Heart left ventricle (tissue), 16 donors: Measurements from ENCODE around the gene PCSK4. TPM values are rescaled to one million over a fixed set of nuclear protein-coding genes. Genes with fewer than 3 reads are reported as not detected.
A peak's percentile ranks its signal among the peaks of the same experiment; 100 is the strongest.

Source experiments
- ATAC-seq, 4 donors: fragments of 200-7000 bp; cut with Tn5 transposase; one replicate each; pipeline ENCODE4 v1.9.1; 2020 to 2022; ENCODE audit warnings: moderate library complexity in 4 of 4, mild to moderate bottlenecking in 3 of 4, moderate number of reproducible peaks in 1 of 4
- DNase-seq, 5 donors: peaks; one replicate each; pipeline ENCODE4 v3.0.0-alpha.2; 2020
- H3K27ac ChIP-seq, 12 donors: fragments of 200-600 bp; sonication (generic) in 4 of 12; one replicate each; pipeline versions ENCODE4 v1.5.0 to v1.8.0; 2016 to 2022; ENCODE audit warnings: mild to moderate bottlenecking in 2 of 12
- H3K27me3 ChIP-seq, 9 donors: fragments of 200-600 bp; sonication (generic) in 2 of 9; one replicate each; pipeline versions ENCODE4 v1.5.1 to v1.8.0; 2016 to 2022; ENCODE audit warnings: mild to moderate bottlenecking in 3 of 9
- H3K36me3 ChIP-seq, 9 donors: fragments of 200-600 bp; sonication (generic) in 2 of 9; one replicate each; pipeline versions ENCODE4 v1.5.0 to v1.8.0; 2018 to 2022; ENCODE audit warnings: mild to moderate bottlenecking in 2 of 9
- H3K4me1 ChIP-seq, 12 donors: fragments of 200-600 bp; sonication (generic) in 4 of 12; one replicate each; pipeline versions ENCODE4 v1.5.0 to v1.8.0; 2016 to 2022; ENCODE audit warnings: mild to moderate bottlenecking in 3 of 12
- H3K4me3 ChIP-seq, 12 donors: fragments of 200-600 bp; sonication (generic) in 4 of 12; one replicate each; pipeline versions ENCODE4 v1.5.0 to v1.8.0; 2017 to 2022; ENCODE audit warnings: mild to moderate bottlenecking in 9 of 12, moderate library complexity in 4 of 12
- H3K9me3 ChIP-seq, 12 donors: fragments of 200-600 bp; sonication (generic) in 4 of 12; one replicate each; pipeline versions ENCODE4 v1.5.0 to v1.8.0; 2016 to 2022; ENCODE audit warnings: mild to moderate bottlenecking in 1 of 12
- POLR2A ChIP-seq, 2 donors: fragments of 450-650 bp; IDR thresholded peaks; one replicate each; pipeline ENCODE4 v1.6.1; 2017; ENCODE audit warnings: antibody characterized with exemption in 2 of 2, mild to moderate bottlenecking in 2 of 2, moderate library complexity in 2 of 2
- WGBS, 4 donors: extraction: QIAGEN DNeasy Blood & Tissue Kit in 2 of 4; methylation state at CpG; one replicate each; pipeline versions ENCODE4 v1.1.5 to v1.1.7; 2013 to 2018; 5-methylcytosine and 5-hydroxymethylcytosine counted together
- intact Hi-C, 10 donors: fragments of 100-400 bp; cut with DNase I; formaldehyde crosslinking; loops; one replicate each; pipeline versions ENCODE4 v1.11.1 to v1.14.2; 2022
- polyA plus RNA-seq, 2 donors: library from polyadenylated mRNA; stranded (reverse); fragments of 200-250 nt; gene quantifications; one replicate each; pipeline ENCODE4 v1.2.3, GENCODE V29; 2013
- total RNA-seq, 9 donors: library from RNA; depleted of rRNA in 2 of 9; stranded (reverse); fragments of >200 nt in 2 of 9; fragmentation: NEBNext Ultra II Directional in 3 of 9; extraction: Animal tissue kit (Norgen Biotek cat#: 25700) in 3 of 9; gene quantifications; one replicate each; pipeline versions ENCODE4 v1.1.0 to v1.2.4, GENCODE V29; 2016 to 2023
- TF ChIP-seq, protein P1 (sequence below), 12 donors: fragments of 200-600 bp; sonication (generic) in 4 of 12; IDR thresholded peaks; one replicate each; pipeline versions ENCODE4 v1.5.0 to v1.8.0; 2018 to 2022; ENCODE audit warnings: antibody characterized with exemption in 12 of 12, mild to moderate bottlenecking in 5 of 12
- donor health status: ischemic (EF 13 %, LVEDD 7.1; RV severe dilation, severe dysfunction).
- donor health status: healthy with polysubstance abuse.
- donor health status: DM: no; HTN: yes; CAD: no.
- donor health status: DM: no; HTN: no; CAD: no.
- donor health status: ischemic (EF 25% LVEDD 6.9; RV normal size, moderate dysfunction).
- donor health status: ischemic (EF 25% LVEDD 5.7; RV mildly dilated, moderate dysfunction).
- donor health status: healthy.
- donor health status: DM: yes; HTN: yes; CAD: no.
- donor health status: ischemic (EF 35%, LVEDD 5.7; RV mildly dilated, moderate dysfunction).
- donor health status: nonischemic (EF 11% LVEDD 7.7; RV severe dilation, severe dysfunction).
- donor health status: DM: yes; HTN: yes; CAD: no.
- donor health status: PGD.
- donor health status: ischemic (EF 29% LVEDD 5.4; RV normal size, mild dysfunction).
- donor health status: nonischemic (EF 23%, LVEDD 6.1; RV moderate dilation, normal function).

Gene PCSK4
- total and polyA plus RNA-seq, 11 donors = 0.31 to 1.9 (median 1.2) TPM

DNA sequence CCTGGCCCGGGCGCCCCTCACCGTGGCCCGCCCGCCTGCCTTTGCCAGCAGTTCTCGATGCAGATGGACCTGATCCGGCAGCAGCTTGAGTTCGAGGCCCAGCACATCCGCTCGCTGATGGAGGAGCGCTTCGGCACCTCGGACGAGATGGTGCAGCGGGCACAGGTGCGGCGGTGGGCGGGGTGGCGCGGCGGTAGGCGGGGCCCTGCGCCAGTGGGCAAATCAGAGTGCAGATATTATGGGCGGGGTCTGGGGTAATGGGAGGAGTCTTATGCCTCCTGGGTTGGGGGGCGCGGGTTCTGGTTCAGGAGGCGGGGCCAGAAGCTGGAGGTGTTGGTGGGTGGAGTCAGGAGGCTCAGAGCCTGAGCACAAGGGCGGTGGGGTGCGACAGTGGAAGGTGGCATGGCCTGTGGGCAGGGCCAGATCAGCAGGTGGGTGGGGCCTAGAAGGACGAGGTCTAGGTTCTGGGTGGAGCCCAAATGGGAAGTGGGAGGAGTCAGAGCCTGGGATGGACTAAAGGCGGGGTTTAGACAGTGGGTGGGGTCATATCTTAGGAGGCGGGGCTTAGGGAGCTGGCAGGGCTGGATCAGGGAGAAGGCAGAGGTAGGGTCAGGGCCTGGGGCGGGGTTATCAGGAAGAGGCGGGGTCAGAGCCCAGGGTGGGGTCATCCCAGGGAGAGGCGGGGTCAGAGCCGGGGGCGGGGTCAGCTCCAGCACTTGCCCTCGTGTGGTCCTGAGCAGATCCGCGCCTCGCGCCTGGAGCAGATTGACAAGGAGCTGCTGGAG, 34.6 kb downstream of the PCSK4 start:
- ATAC-seq = peak in 3 of 4 donors; percentile 29 to 55 (median 52)
- TF ChIP-seq, protein P1, sequence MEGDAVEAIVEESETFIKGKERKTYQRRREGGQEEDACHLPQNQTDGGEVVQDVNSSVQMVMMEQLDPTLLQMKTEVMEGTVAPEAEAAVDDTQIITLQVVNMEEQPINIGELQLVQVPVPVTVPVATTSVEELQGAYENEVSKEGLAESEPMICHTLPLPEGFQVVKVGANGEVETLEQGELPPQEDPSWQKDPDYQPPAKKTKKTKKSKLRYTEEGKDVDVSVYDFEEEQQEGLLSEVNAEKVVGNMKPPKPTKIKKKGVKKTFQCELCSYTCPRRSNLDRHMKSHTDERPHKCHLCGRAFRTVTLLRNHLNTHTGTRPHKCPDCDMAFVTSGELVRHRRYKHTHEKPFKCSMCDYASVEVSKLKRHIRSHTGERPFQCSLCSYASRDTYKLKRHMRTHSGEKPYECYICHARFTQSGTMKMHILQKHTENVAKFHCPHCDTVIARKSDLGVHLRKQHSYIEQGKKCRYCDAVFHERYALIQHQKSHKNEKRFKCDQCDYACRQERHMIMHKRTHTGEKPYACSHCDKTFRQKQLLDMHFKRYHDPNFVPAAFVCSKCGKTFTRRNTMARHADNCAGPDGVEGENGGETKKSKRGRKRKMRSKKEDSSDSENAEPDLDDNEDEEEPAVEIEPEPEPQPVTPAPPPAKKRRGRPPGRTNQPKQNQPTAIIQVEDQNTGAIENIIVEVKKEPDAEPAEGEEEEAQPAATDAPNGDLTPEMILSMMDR (IDR thresholded peaks at IDR 0.05) = no peak
- TF ChIP-seq POLR2A (IDR thresholded peaks at IDR 0.05) = no peak
- peaks cover 46 to 82% (median 63%) of the 10 kb centered on the region in 9 donors for H3K27me3 ChIP-seq
- H3K4me3 ChIP-seq = no peak overlapping the region
- 4 to 9% (median 5%) methylated on average over 31 to 42 of the region's 42 CpGs for WGBS, 4 donors
- no peak overlapping the region for H3K27ac ChIP-seq
- intact Hi-C loops = loop anchor here in 1 of 10 donors (10.0 kb wide), 1 partner anchor 141 kb away; no protein-coding TSS in a partner anchor
- H3K36me3 ChIP-seq = peaks cover 0 to 6% (median 0%) of the 10 kb centered on the region in 9 donors
- H3K4me1 ChIP-seq = peaks cover 0 to 46% (median 20%) of the 10 kb centered on the region in 12 donors
- no peaks in the 10 kb centered on the region for H3K9me3 ChIP-seq
- peak in 2 of 5 donors; percentile 29 to 72 for DNase-seq

DNA sequence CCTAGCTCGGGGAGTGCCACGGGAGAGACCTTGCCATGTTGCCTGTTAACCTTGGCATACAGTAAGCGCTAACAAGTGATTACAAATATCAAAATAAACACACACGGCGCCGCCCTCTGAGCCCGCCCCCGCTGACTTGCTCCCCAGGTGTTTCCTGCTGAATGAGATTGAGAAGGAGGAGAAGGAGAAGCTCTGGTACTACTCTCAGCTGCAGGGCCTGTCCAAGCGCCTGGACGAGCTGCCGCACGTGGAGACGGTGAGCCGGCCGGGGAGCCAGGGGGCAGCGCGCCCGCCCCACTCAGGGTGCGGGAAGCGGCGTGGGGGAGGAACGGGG, 35.2 kb downstream of the PCSK4 start:
- intact Hi-C loops = loop anchor here in 1 of 10 donors (10.0 kb wide), 1 partner anchor 140 kb away; no protein-coding TSS in a partner anchor
- Histone ChIP-seq H3K36me3 (peaks cover 0 to under 1% (median 0%) of the 10 kb centered on the region in 9 donors), H3K4me1 (peaks cover 0 to 50% (median 20%) of the 10 kb centered on the region in 12 donors), H3K9me3 (no peaks in the 10 kb centered on the region), H3K4me3 (no peak overlapping the region), H3K27ac (no peak overlapping the region), H3K27me3 (peaks cover 51 to 87% (median 69%) of the 10 kb centered on the region in 9 donors)
- TF ChIP-seq, protein P1 (IDR thresholded peaks at IDR 0.05) = no peak
- no peak for TF ChIP-seq POLR2A (IDR thresholded peaks at IDR 0.05)
- 5 to 19% (median 10%) methylated on average over 8 to 22 of the region's 22 CpGs for WGBS, 4 donors
- ATAC-seq (no peak), DNase-seq (no peak)

DNA sequence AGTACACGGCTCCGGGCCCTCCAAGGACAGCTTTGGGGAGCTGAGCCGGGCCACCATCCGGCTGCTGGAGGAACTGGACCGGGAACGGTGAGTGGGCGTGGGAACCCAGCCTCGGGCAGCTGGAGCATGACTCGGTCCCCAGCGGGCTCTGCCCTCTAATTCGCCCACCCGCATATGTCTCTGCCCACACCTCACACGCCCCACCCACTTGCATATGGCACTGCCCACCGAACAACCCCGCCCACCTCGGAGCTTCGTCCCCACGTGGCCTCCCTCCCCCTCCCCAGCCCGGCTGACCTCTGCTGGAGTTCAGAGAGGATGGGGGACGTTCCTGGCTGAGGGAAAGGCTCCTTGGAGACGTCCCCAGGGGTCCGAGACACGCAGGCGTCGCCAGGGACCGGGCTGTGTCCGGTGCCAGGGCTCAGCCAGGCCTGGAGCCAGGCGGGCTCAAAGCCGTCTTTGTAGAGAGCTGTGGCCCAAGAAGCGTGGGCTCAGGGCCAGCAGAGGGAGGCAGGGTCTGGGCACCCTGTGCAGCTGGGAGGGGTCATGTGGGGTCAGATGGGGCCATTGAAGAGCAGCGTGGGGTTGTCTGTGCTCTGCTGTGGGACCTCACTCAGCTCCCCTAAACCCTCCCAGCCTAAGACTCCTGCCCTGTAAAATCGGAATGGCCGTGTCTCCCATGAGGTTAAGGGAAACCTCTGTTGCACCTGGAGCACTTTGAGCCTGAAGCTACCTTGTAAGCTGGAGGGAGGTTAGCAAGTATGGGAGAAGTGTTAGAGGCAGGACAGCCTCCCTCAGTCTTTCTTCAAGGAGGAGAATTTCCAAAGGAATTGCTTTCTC, 36.4 kb downstream of the PCSK4 start:
- DNase-seq = peak in 1 of 5 donors; percentile 65
- intact Hi-C loops = loop anchor here in 1 of 10 donors (10.0 kb wide), 1 partner anchor 139 kb away; no protein-coding TSS in a partner anchor
- no peak for TF ChIP-seq POLR2A (IDR thresholded peaks at IDR 0.05)
- TF ChIP-seq, protein P1 (IDR thresholded peaks at IDR 0.05) = no peak
- H3K9me3 ChIP-seq = no peaks in the 10 kb centered on the region
- no peak overlapping the region for H3K4me3 ChIP-seq
- peaks cover 62 to 96% (median 81%) of the 10 kb centered on the region in 9 donors for H3K27me3 ChIP-seq
- WGBS, 4 donors = 11 to 28% (median 17%) methylated on average over 16 to 33 of the region's 33 CpGs
- H3K27ac ChIP-seq = no peak overlapping the region
- peaks cover 0 to 53% (median 20%) of the 10 kb centered on the region in 12 donors for H3K4me1 ChIP-seq
- no peaks in the 10 kb centered on the region for H3K36me3 ChIP-seq
- peak in 2 of 4 donors; percentile 5 to 43 for ATAC-seq
